Erythroblast (primary cell): ENCODE results near the gene SLCO2A1.

ENCODE experiments used
- DNase-seq, 2 experiments: peaks; one replicate each; lab custom pipeline; 2025; lab: John Stamatoyannopoulos, UW
- GATA1 ChIP-seq: IDR thresholded peaks from 2 replicates; pipeline ENCODE4 v1.6.1; 2011; ENCODE audit warnings: low read depth, mild to moderate bottlenecking, control low read depth, low read length, moderate library complexity
- POLR2A ChIP-seq: IDR thresholded peaks from 2 replicates; pipeline ENCODE4 v1.6.1; 2011; ENCODE audit warnings: mild to moderate bottlenecking, low read length

The SLCO2A1 gene

DNA sequence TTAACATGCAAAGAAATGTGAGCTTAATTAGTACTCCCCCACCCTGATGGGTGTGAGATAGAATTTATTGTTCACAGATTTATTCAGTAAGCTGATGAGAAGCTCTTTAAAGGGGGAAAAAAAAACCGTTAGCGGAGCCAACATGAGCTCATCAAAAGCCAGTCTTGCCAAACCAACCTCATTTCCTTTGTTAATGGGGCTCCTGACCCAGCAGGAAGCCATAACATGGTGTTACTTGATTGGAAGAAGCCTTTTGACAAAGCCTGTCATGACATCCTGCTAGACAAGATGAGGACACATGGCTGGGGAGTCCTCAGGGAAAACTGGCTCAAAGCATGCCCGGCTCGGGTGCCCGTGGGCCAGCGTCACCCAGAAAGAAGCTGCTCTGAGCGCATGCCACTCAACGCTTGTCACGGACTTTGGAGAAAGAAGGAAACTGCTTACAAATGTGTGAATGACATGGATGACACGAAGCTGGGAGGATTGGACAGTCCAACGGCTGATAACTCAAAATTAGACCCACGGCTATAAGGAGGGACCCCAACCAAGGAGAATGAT is 64.6 kb downstream of the SLCO2A1 start:
- TF ChIP-seq GATA1 (no peak), POLR2A (no peak)
- DNase-seq, result no peak

DNA sequence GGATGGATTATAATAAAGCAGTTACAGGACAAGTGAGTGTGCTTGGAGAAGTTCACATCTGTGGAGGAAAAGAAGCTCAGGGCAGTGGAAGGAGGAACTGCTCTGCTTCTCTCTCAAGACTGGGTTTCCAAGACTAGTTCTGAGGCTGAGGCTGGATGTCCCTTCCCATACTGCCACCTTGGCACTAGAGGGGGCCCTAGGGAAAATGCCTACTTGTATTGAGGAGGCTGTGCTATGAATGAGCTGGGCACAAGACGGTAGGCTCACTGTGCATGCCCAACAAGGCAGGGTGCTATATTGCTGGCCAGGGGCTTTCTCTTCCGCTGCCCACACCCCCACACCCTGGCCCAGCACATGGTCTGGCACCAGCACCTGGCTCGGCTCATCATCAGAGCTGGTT is 65.2 kb downstream of the SLCO2A1 start:
- no peak for TF ChIP-seq POLR2A
- TF ChIP-seq GATA1, result no peak
- DNase-seq, result no peak

- DNase-seq, result no peak
- TF ChIP-seq GATA1 (no peak), POLR2A (no peak)
Measured at GRCh38 chr3:133963657-133964396, 65.9 kb downstream of the SLCO2A1 start.

- no peak for DNase-seq
- TF ChIP-seq GATA1, result no peak
- TF ChIP-seq POLR2A, result no peak
Measured at GRCh38 chr3:133962849-133963248, 66.9 kb downstream of the SLCO2A1 start.

DNA sequence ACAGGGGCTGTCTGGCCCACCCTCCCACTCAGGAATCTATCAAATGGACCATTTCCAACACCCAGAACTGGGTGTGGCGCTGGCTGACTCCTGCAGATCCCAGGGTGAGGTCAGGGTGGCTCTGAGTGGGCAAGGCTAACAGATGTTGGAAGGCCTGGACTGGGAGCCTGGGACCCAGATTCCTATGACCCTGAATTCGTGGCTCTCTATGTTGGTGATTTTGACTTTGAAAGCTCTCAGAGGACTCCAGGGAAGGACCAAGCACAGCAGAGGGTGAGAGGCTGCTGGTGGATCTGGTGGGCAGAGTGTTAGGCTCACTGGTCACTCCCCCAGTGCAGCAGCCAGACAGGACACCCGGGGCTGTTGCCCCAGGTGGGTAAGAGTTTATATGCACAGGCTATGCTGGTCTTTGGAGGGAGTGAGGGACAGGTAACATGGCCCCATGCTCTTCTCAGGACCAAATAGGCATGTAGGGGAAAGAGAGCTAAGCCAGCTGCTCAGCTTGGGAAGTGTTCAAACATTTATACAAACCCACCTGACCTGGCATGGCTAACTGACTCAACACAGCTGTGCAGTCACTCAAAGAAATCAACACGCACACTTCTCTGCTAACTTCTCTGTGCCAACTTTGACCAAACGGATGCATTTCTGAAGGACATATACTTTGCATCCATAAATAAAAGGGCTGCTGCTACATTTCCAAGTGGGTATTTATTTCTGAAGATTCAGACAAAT is 71.5 kb downstream of the SLCO2A1 start:
- no peak for TF ChIP-seq POLR2A
- TF ChIP-seq GATA1, result no peak
- DNase-seq, result no peak

DNA sequence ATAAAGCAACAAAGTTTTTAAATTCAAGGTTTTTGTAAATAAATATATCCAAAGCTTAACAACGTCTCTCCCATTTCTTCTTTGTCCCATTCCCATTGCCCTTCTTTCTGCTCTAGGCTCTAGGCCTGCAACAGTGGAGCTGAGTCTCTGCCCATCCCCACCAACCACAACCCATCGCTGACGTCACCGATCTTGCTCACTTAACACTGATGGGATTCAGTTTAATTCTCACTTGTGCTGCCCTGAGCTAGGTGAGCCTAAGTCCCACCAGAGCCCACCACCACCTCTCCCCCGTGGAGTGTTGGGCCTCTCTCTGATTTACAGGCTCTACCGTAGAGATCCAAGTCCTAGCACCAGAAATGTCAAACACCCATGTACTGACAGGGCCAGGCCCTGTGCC is 72.7 kb downstream of the SLCO2A1 start:
- TF ChIP-seq POLR2A (no peak), GATA1 (no peak)
- DNase-seq, result no peak

DNA sequence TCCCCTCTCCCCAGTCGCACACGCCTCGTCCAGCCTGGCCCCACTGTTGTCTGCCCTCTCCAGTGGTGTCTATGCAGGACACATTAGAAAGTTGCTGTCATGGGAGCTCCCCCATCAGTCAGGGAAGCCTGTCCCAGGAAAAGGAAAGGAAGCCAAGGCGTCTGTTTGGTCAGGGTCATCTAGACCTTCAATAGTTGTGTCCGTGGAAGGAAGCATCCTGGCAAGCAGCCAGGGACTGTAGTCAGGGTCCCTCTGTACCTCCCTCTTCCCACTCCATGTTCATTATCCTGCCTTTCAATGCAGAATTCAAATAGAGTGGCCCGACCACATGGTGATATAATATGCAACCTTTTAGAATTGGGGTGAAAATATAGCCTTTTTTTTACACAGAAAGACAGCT is 73.4 kb downstream of the SLCO2A1 start:
- TF ChIP-seq POLR2A (no peak), GATA1 (no peak)
- DNase-seq, result no peak

- TF ChIP-seq GATA1 (no peak), POLR2A (no peak)
Measured at GRCh38 chr3:133955892-133956291, 73.8 kb downstream of the SLCO2A1 start.

GRCh38 chr3:133954717-133955360 is 74.9 kb downstream of the SLCO2A1 start:
- TF ChIP-seq POLR2A, result no peak
- no peak for TF ChIP-seq GATA1
- DNase-seq, result no peak

More at GRCh38 chr3:133955892-133956291, 73.8 kb downstream of the SLCO2A1 start:
- DNase-seq, result no peak

- DNase-seq, result no peak
Measured at GRCh38 chr3:133953297-133953696, 76.4 kb downstream of the SLCO2A1 start.

GRCh38 chr3:133949438-133949837 is 80.3 kb downstream of the SLCO2A1 start:
- DNase-seq, result no peak
- TF ChIP-seq POLR2A, result no peak

More at GRCh38 chr3:133953297-133953696, 76.4 kb downstream of the SLCO2A1 start:
- TF ChIP-seq GATA1 (no peak), POLR2A (no peak)

DNA sequence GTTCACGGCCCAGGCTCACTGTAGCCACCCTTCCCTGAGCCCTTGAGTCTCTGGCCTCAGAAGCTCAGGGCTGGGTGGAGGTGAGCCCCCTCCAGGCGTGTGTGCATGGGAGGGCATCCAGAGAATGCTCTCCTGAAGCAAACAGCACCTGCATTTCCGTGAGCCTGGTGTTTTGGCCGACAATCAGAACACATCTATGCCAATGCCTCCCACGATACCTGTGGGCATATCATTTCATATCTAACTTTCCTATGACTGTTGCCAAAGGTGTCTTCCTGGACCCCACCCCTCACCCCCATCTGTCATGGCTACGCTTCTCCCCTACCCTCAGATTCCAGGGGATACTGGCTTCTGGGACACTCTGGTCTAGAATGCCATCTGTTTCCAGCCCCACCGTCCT is 80.7 kb downstream of the SLCO2A1 start:
- TF ChIP-seq GATA1, result no peak
- no peak for TF ChIP-seq POLR2A
- DNase-seq, result no peak

- DNase-seq, result no peak
- TF ChIP-seq GATA1 (no peak), POLR2A (no peak)
Measured at GRCh38 chr3:133948131-133948810, 81.5 kb downstream of the SLCO2A1 start.
